GM18517 (cell line): ENCODE measurements around the gene SLC6A18.

Experiments
- ATAC-seq: cut with Tn5 transposase; IDR thresholded peaks from one replicate; pipeline ENCODE4 v1.9.1; 2021; ENCODE audit warnings: mild to moderate bottlenecking, moderate library complexity; ENCODE audit not compliant: unreplicated experiment

The SLC6A18 gene

GRCh38 chr5:1203311-1203967, 21.7 kb upstream of the SLC6A18 start:
- no peak for ATAC-seq

GRCh38 chr5:1203968-1204692, 21.1 kb upstream of the SLC6A18 start:
- no peak for ATAC-seq

- ATAC-seq: no peak
These were observed 20.4 kb upstream of the SLC6A18 start for GRCh38 chr5:1204693-1205242.

GRCh38 chr5:1205255-1206180, 19.7 kb upstream of the SLC6A18 start:
- no peak for ATAC-seq

GRCh38 chr5:1206521-1207412, 18.4 kb upstream of the SLC6A18 start:
- no peak for ATAC-seq

- ATAC-seq: no peak
These were observed 17.6 kb upstream of the SLC6A18 start for GRCh38 chr5:1207555-1207954.

- no peak for ATAC-seq
These were observed 16.9 kb upstream of the SLC6A18 start for GRCh38 chr5:1208221-1208742.

- ATAC-seq: no peak
These were observed 16.3 kb upstream of the SLC6A18 start for GRCh38 chr5:1208743-1209488.

- ATAC-seq: no peak
These were observed 15.7 kb upstream of the SLC6A18 start for GRCh38 chr5:1209489-1209852.

- no peak for ATAC-seq
These were observed 15.0 kb upstream of the SLC6A18 start for GRCh38 chr5:1209896-1210776.

- ATAC-seq: no peak
These were observed 14.3 kb upstream of the SLC6A18 start for GRCh38 chr5:1210832-1211251.

GRCh38 chr5:1211701-1212100, 13.5 kb upstream of the SLC6A18 start:
- ATAC-seq: no peak

GRCh38 chr5:1212271-1212670, 12.9 kb upstream of the SLC6A18 start:
- no peak for ATAC-seq

- ATAC-seq: no peak
These were observed 12.3 kb upstream of the SLC6A18 start for GRCh38 chr5:1212881-1213280.

GRCh38 chr5:1213508-1214162, 11.5 kb upstream of the SLC6A18 start:
- ATAC-seq: no peak

GRCh38 chr5:1214163-1214935, 10.8 kb upstream of the SLC6A18 start:
- ATAC-seq: no peak

GRCh38 chr5:1214936-1215220, 10.3 kb upstream of the SLC6A18 start:
- no peak for ATAC-seq
